Uterus (tissue), 2 donors: ENCODE results near the gene BTN2A1.

Source experiments
- CTCF ChIP-seq, 4 experiments: fragments of 200-600 bp in 2 of 4; fragments of 450-650 bp in 2 of 4; sonication (generic) in 2 of 4; IDR thresholded peaks; one replicate each; pipeline ENCODE4 v1.5.1; 2016 to 2019; ENCODE audit warnings: antibody characterized with exemption in 4 of 4, mild to moderate bottlenecking in 2 of 4, moderate library complexity in 1 of 4
- POLR2A ChIP-seq, 2 donors: fragments of 450-650 bp; IDR thresholded peaks; one replicate each; pipeline ENCODE4 v1.6.1; 2016; ENCODE audit warnings: antibody characterized with exemption in 2 of 2, mild to moderate bottlenecking in 1 of 2, moderate library complexity in 1 of 2

- no peak for TF ChIP-seq CTCF (IDR thresholded peaks at IDR 0.05)
- no peak for TF ChIP-seq POLR2A (IDR thresholded peaks at IDR 0.05)
Observed at GRCh38 chr6:26439151-26440125, 18.3 kb upstream of the BTN2A1 start.
